ENCODE measurements around the gene WDR93. TPM values are rescaled to one million over a fixed set of nuclear protein-coding genes. Genes with fewer than 3 reads are reported as not detected.

The WDR93 gene
- total and polyA plus RNA-seq, 2 donors (not counting 1 experiment from before 2014, with no cell fraction given): 0.12 TPM; not detected in 1

GRCh38 chr15:89664441-89665350 lies 25.9 kb upstream of the WDR93 start:
- CTCF ChIA-PET: no interaction called here
- H3K4me3 Mint-ChIP-seq: peak overlapping the region; percentile 46
- TF ChIP-seq, protein P1, sequence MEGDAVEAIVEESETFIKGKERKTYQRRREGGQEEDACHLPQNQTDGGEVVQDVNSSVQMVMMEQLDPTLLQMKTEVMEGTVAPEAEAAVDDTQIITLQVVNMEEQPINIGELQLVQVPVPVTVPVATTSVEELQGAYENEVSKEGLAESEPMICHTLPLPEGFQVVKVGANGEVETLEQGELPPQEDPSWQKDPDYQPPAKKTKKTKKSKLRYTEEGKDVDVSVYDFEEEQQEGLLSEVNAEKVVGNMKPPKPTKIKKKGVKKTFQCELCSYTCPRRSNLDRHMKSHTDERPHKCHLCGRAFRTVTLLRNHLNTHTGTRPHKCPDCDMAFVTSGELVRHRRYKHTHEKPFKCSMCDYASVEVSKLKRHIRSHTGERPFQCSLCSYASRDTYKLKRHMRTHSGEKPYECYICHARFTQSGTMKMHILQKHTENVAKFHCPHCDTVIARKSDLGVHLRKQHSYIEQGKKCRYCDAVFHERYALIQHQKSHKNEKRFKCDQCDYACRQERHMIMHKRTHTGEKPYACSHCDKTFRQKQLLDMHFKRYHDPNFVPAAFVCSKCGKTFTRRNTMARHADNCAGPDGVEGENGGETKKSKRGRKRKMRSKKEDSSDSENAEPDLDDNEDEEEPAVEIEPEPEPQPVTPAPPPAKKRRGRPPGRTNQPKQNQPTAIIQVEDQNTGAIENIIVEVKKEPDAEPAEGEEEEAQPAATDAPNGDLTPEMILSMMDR (IDR thresholded peaks at IDR 0.05): no peak
- no peak for TF ChIP-seq EZH2 (IDR thresholded peaks at IDR 0.05; ENCODE audit: borderline replicate concordance, insufficient read depth, low read depth, low read length, poor library complexity, severe bottlenecking)
- Histone ChIP-seq H3K27ac (ENCODE audit: low read length in 2 of 2) (no peak overlapping the region), H4K20me1 (ENCODE audit: control insufficient read depth, insufficient read depth, low read length, poor library complexity, severe bottlenecking) (no peaks in the 10 kb centered on the region), H3K9ac (ENCODE audit: low read length) (no peak overlapping the region), H3K4me1 (ENCODE audit: control insufficient read depth in 2 of 2, insufficient read depth in 2 of 2, low read length in 2 of 2) (peaks cover 0 to 7% of the 10 kb centered on the region in 2 donors), H3K4me2 (replicated peaks; ENCODE audit: low read depth, low read length, poor library complexity, severe bottlenecking) (no peak overlapping the region), H3K79me2 (ENCODE audit: control insufficient read depth, insufficient read depth, low read length) (no peaks in the 10 kb centered on the region), H3K9me3 (ENCODE audit: control extremely low read depth in 1 of 3, control insufficient read depth in 2 of 3, insufficient read depth in 1 of 3, low read length in 2 of 3) (no peaks in the 10 kb centered on the region), H3K27me3 (replicated peaks in 1 of 4; ENCODE audit: control extremely low read depth in 1 of 4, control insufficient read depth in 3 of 4, insufficient read depth in 4 of 4, low read length in 3 of 4) (peaks cover 0 to 24% (median 6%) of the 10 kb centered on the region in 4 experiments), H2AFZ (ENCODE audit: insufficient read depth, low read depth, low read length, poor library complexity, severe bottlenecking) (no peak overlapping the region), H3K36me3 (replicated peaks in 1 of 2; ENCODE audit: control extremely low read depth in 1 of 2, control insufficient read depth in 1 of 2, extremely low read depth in 1 of 2, insufficient read depth in 2 of 2, low read length in 1 of 2) (no peaks in the 10 kb centered on the region), H3K4me3 (ENCODE audit: control extremely low read depth in 1 of 5, extremely low read depth in 1 of 5, insufficient read depth in 1 of 5, low read depth in 2 of 5, low read length in 4 of 5) (no peak overlapping the region)
- no peaks in the 10 kb centered on the region for H3K9me3 Mint-ChIP-seq (ENCODE audit: insufficient read depth)
- 84% methylated on average over 2 of the region's 13 CpGs for WGBS (ENCODE audit: insufficient coverage)
- H3K27me3 Mint-ChIP-seq: peaks cover 39% of the 10 kb centered on the region
- intact Hi-C loops (cut with micrococcal nuclease): no loop called here
- no peak for DNase-seq
- no peak for ATAC-seq (ENCODE audit: low read depth)
- POLR2A ChIA-PET: no interaction called here
- H3K27ac Mint-ChIP-seq: no peak overlapping the region
- H3K4me1 Mint-ChIP-seq: peaks cover 7% of the 10 kb centered on the region
